ENCODE measurements around the gene GSTM4. TPM values are rescaled to one million over a fixed set of nuclear protein-coding genes. Genes with fewer than 3 reads are reported as not detected.

GSTM4 gene
- total RNA-seq, 1 experiment from 2014 or later: 5.8 TPM

Other genes starting within 250 kb of the GSTM4 start
- gene PSMA5, start 229.7 kb upstream of the GSTM4 start, total RNA-seq (2022): 109 and 113 TPM in 2 replicates
- gene SYPL2, start 189.6 kb upstream of the GSTM4 start, total RNA-seq (2022): not detected in 2 replicates
- 3.8 and 7.3 TPM in 2 replicates for gene ATXN7L2, start 172.2 kb upstream of the GSTM4 start, total RNA-seq (2022)
- 6.9 and 7.8 TPM in 2 replicates for gene CYB561D1, start 162.0 kb upstream of the GSTM4 start, total RNA-seq (2022)
- 0.21 and 0.29 TPM in 2 replicates for gene AMIGO1, start 146.4 kb upstream of the GSTM4 start, total RNA-seq (2022)
- gene GPR61, start 116.2 kb upstream of the GSTM4 start, total RNA-seq (2022): not detected in 2 replicates
- gene GNAI3, start 107.5 kb upstream of the GSTM4 start, total RNA-seq (2022): 8.0 and 8.6 TPM in 2 replicates
- not detected in 2 replicates for gene GNAT2, start 36.5 kb upstream of the GSTM4 start, total RNA-seq (2022)
- 49.5 and 52.6 TPM in 2 replicates for gene AMPD2, start 36.3 kb upstream of the GSTM4 start, total RNA-seq (2022)
- gene GSTM2, start 12.0 kb downstream of the GSTM4 start, total RNA-seq (2022): 0.70 and 1.4 TPM in 2 replicates
- gene GSTM1, start 31.7 kb downstream of the GSTM4 start, total RNA-seq (2022): not detected in 2 replicates
- gene GSTM5, start 56.2 kb downstream of the GSTM4 start, total RNA-seq (2022): not detected in 2 replicates
- not detected in 2 replicates for gene GSTM3, start 84.9 kb downstream of the GSTM4 start, total RNA-seq (2022)
- not detected in 2 replicates for gene EPS8L3, start 107.8 kb downstream of the GSTM4 start, total RNA-seq (2022)

All from MCF 10A (cell line).